Smooth muscle cell (in vitro differentiated cells): ENCODE data around the gene NEGR1. TPM values are rescaled to one million over a fixed set of nuclear protein-coding genes. Genes with fewer than 3 reads are reported as not detected.

ENCODE experiments used
- DNase-seq: peaks from one replicate; lab custom pipeline; 2025; ENCODE audit not compliant: unreplicated experiment; lab: John Stamatoyannopoulos, UW
- H2AFZ ChIP-seq: fragments of 200-600 bp; sonication (generic); 2 replicates; pipeline ENCODE4 v1.6.0; 2016; ENCODE audit warnings: antibody characterized with exemption, low read depth, mild to moderate bottlenecking
- H3F3A ChIP-seq: fragments of 200-600 bp; sonication (generic); 2 replicates; pipeline ENCODE4 v1.6.0; 2017; ENCODE audit warnings: antibody characterized with exemption, low read depth
- H3K27ac ChIP-seq: fragments of 200-600 bp; sonication (generic); 2 replicates; pipeline ENCODE4 v1.5.1; 2016; ENCODE audit warnings: low read depth, mild to moderate bottlenecking
- H3K27me3 ChIP-seq: fragments of 200-600 bp; sonication (generic); 2 replicates; pipeline ENCODE4 v1.6.1; 2016; ENCODE audit warnings: low read depth, mild to moderate bottlenecking
- H3K36me3 ChIP-seq: fragments of 200-600 bp; sonication (generic); 2 replicates; pipeline ENCODE4 v1.5.1; 2016; ENCODE audit warnings: low read depth
- H3K4me1 ChIP-seq: fragments of 200-600 bp; sonication (generic); 2 replicates; pipeline ENCODE4 v1.5.1; 2016; ENCODE audit warnings: low read depth
- H3K4me2 ChIP-seq: fragments of 200-600 bp; sonication (generic); 2 replicates; pipeline ENCODE4 v1.6.0; 2016; ENCODE audit warnings: mild to moderate bottlenecking
- H3K4me3 ChIP-seq: fragments of 200-600 bp; sonication (generic); 2 replicates; pipeline ENCODE4 v1.5.1; 2016; ENCODE audit warnings: mild to moderate bottlenecking
- H3K79me2 ChIP-seq: fragments of 200-600 bp; sonication (generic); 2 replicates; pipeline ENCODE4 v1.6.0; 2016; ENCODE audit warnings: low read depth, mild to moderate bottlenecking
- H3K9ac ChIP-seq: fragments of 200-600 bp; sonication (generic); 2 replicates; pipeline ENCODE4 v1.6.0; 2016; ENCODE audit warnings: low read depth
- H3K9me3 ChIP-seq: fragments of 200-600 bp; sonication (generic); replicated peaks from 2 replicates; pipeline ENCODE4 v1.5.1; 2016; ENCODE audit warnings: low read depth
- H4K20me1 ChIP-seq: fragments of 200-600 bp; sonication (generic); 2 replicates; pipeline ENCODE4 v1.6.0; 2016; ENCODE audit warnings: low read depth
- WGBS: methylation state at CpG from one replicate; pipeline ENCODE4 v1.1.7; 2016; ENCODE audit warnings: low lambda C conversion rate; 5-methylcytosine and 5-hydroxymethylcytosine counted together
- polyA plus RNA-seq: library from polyadenylated mRNA; unstranded; fragments of >200 nt; fragmentation: Nextera tagmentation; extraction: Ambion mirVana; gene quantifications from 2 replicates; pipeline ENCODE4 v1.2.1, GENCODE V29; 2016
- total RNA-seq: library from RNA; depleted of rRNA; stranded (reverse); fragments of >200 nt; gene quantifications from 2 replicates; pipeline ENCODE4 v1.2.3, GENCODE V29; 2014
- TF ChIP-seq, protein P1 (sequence below): fragments of 200-600 bp; sonication (generic); IDR thresholded peaks from 2 replicates; pipeline ENCODE4 v1.5.1; 2017; ENCODE audit warnings: borderline replicate concordance, mild to moderate bottlenecking, antibody characterized with exemption; ENCODE audit not compliant: insufficient read depth, poor library complexity, severe bottlenecking

Gene NEGR1
- total and polyA plus RNA-seq, 2 experiments from 2014 or later, result 0.02 to 0.09 TPM

DNA sequence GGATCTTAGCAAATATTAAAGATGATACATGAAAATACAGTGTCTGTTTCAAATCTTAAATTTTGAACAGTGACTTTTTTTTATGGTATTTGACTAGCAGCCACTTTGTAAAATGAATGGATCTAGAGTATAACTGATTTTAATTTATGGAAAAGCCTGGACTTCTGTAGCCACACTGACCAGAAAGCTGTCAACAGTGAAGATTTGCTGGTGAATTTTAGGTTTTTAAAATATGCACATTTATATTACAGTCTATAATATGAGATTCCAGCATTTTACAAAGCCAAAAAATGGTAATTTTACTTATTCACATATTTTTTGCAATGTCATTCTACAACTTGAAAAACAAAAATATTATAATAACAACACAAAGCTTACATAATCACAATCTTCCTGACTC, 131.8 kb downstream of the NEGR1 start:
- H3K4me3 ChIP-seq, result no peak overlapping the region
- H3K27me3 ChIP-seq, result no peaks in the 10 kb centered on the region
- H3K4me1 ChIP-seq, result no peaks in the 10 kb centered on the region
- H3K27ac ChIP-seq, result no peak overlapping the region
- no peaks in the 10 kb centered on the region for H3K36me3 ChIP-seq
- no peak overlapping the region for H2AFZ ChIP-seq
- no peaks in the 10 kb centered on the region for H4K20me1 ChIP-seq
- DNase-seq, result no peak
- H3K79me2 ChIP-seq, result no peaks in the 10 kb centered on the region
- H3K9ac ChIP-seq, result no peak overlapping the region
- no peak overlapping the region for H3K4me2 ChIP-seq
- no peaks in the 10 kb centered on the region for H3K9me3 ChIP-seq
- TF ChIP-seq, protein P1, sequence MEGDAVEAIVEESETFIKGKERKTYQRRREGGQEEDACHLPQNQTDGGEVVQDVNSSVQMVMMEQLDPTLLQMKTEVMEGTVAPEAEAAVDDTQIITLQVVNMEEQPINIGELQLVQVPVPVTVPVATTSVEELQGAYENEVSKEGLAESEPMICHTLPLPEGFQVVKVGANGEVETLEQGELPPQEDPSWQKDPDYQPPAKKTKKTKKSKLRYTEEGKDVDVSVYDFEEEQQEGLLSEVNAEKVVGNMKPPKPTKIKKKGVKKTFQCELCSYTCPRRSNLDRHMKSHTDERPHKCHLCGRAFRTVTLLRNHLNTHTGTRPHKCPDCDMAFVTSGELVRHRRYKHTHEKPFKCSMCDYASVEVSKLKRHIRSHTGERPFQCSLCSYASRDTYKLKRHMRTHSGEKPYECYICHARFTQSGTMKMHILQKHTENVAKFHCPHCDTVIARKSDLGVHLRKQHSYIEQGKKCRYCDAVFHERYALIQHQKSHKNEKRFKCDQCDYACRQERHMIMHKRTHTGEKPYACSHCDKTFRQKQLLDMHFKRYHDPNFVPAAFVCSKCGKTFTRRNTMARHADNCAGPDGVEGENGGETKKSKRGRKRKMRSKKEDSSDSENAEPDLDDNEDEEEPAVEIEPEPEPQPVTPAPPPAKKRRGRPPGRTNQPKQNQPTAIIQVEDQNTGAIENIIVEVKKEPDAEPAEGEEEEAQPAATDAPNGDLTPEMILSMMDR, result no peak
- H3F3A ChIP-seq, result no peaks in the 10 kb centered on the region

- TF ChIP-seq, protein P1, result no peak
- Histone ChIP-seq H3K27ac (no peak overlapping the region), H3F3A (no peaks in the 10 kb centered on the region), H3K27me3 (no peaks in the 10 kb centered on the region), H3K79me2 (no peaks in the 10 kb centered on the region), H2AFZ (no peak overlapping the region), H3K4me1 (no peaks in the 10 kb centered on the region), H4K20me1 (no peaks in the 10 kb centered on the region), H3K4me3 (no peak overlapping the region), H3K36me3 (no peaks in the 10 kb centered on the region), H3K4me2 (no peak overlapping the region), H3K9me3 (no peaks in the 10 kb centered on the region), H3K9ac (no peak overlapping the region)
- no peak for DNase-seq
- WGBS, result 88% methylated on average over 4 of the region's 4 CpGs
Observed at GRCh38 chr1:72141875-72142274, 140.5 kb downstream of the NEGR1 start.

DNA sequence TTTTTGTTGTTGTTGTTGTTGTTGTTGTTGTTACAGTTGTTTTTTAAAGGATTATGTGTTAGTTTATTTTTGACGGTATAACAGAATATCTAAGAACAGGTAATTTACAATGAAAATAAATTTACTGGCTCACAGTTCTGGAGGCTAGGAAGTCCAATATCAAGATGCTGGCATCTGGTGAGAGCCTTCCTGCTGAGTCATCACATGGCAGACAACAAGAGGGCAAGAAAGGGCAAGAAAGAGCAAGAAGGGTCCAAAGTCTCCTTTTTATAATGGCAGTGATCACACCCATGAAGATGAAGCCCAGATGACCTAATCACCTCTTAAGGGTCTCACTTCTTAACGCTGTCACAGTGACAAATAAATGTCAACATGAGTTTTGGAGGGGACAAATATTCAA, 142.1 kb downstream of the NEGR1 start:
- Histone ChIP-seq H2AFZ (no peak overlapping the region), H3K79me2 (no peaks in the 10 kb centered on the region), H3K9me3 (no peaks in the 10 kb centered on the region), H3F3A (no peaks in the 10 kb centered on the region), H3K27ac (no peak overlapping the region), H3K4me2 (no peak overlapping the region), H3K36me3 (no peaks in the 10 kb centered on the region), H3K4me1 (no peaks in the 10 kb centered on the region), H3K27me3 (no peaks in the 10 kb centered on the region), H3K9ac (no peak overlapping the region), H3K4me3 (no peak overlapping the region), H4K20me1 (no peaks in the 10 kb centered on the region)
- no peak for DNase-seq
- TF ChIP-seq, protein P1, result no peak
- WGBS, result 91% methylated on average over 2 of the region's 2 CpGs

- TF ChIP-seq, protein P1, result no peak
- WGBS, result 92% methylated on average over 1 of the region's 1 CpG
- Histone ChIP-seq H3K9ac (no peak overlapping the region), H3K9me3 (no peaks in the 10 kb centered on the region), H3K27me3 (no peaks in the 10 kb centered on the region), H3K36me3 (no peaks in the 10 kb centered on the region), H4K20me1 (no peaks in the 10 kb centered on the region), H3K27ac (no peak overlapping the region), H2AFZ (no peak overlapping the region), H3K4me3 (no peak overlapping the region), H3K4me2 (no peak overlapping the region), H3K79me2 (no peaks in the 10 kb centered on the region), H3F3A (no peaks in the 10 kb centered on the region), H3K4me1 (no peaks in the 10 kb centered on the region)
- DNase-seq, result no peak
Observed at GRCh38 chr1:72137656-72138055, 144.7 kb downstream of the NEGR1 start.
